HEK293T (cell line): ENCODE results near the gene PLK4.

Source experiments
- ARNT ChIP-seq: fragments of 450-650 bp; IDR thresholded peaks from 2 replicates; pipeline ENCODE4 v1.6.1; 2017; ENCODE audit warnings: mild to moderate bottlenecking
- BHLHE40 ChIP-seq: fragments of 450-650 bp; IDR thresholded peaks from 2 replicates; pipeline ENCODE4 v1.6.1; 2016; ENCODE audit warnings: mild to moderate bottlenecking, moderate library complexity, borderline replicate concordance
- FOXA1 ChIP-seq: fragments of 450-650 bp; IDR thresholded peaks from 2 replicates; pipeline ENCODE4 v1.6.1; 2016; ENCODE audit warnings: mild to moderate bottlenecking
- FOXM1 ChIP-seq: fragments of 450-650 bp; IDR thresholded peaks from 2 replicates; pipeline ENCODE4 v1.6.1; 2017; ENCODE audit warnings: mild to moderate bottlenecking, borderline replicate concordance
- HDGF ChIP-seq: fragments of 450-650 bp; IDR thresholded peaks from 2 replicates; pipeline ENCODE4 v1.6.1; 2017; ENCODE audit warnings: antibody characterized with exemption, borderline replicate concordance
- PKNOX1 ChIP-seq: fragments of 450-650 bp; IDR thresholded peaks from 2 replicates; pipeline ENCODE4 v1.6.1; 2016
- SP1 ChIP-seq: fragments of 450-650 bp; IDR thresholded peaks from 2 replicates; pipeline ENCODE4 v1.6.1; 2017
- SUZ12 ChIP-seq: fragments of 450-650 bp; IDR thresholded peaks from 2 replicates; pipeline ENCODE4 v1.6.1; 2016; ENCODE audit warnings: mild to moderate bottlenecking
- TARDBP ChIP-seq: fragments of 450-650 bp; IDR thresholded peaks from 2 replicates; pipeline ENCODE4 v1.6.1; 2016

DNA sequence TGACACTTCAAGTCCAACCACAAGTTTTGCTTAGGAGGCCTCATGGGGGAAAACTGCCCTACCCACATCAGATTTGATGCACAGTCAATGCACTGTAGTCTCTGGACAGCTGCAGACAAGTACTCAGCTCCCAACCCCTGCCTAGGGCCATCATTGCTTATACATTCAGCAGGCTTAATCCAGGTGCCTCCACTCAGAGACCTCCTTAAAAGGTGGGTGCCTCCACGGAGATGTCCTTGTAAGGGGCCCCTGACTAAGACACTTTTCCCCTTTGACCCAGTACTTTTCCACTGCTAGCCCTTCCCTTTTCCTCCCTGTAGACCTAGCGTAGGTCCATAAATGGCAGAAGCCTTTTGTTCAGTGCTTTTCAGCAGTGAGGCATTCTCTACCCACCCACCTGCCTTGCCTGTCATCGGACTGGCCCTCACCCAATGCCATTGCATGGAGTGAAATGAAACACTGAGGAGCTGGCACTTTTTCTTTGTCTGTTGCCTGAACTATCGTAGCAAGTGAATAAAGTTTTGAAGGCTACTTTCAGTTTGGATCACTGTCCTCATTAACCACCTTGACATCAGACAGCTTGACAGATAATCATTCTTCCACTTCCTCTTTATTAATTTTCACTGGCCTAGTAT, 23.8 kb upstream of the PLK4 start:
- no peak for TF ChIP-seq ARNT
- no peak for TF ChIP-seq TARDBP
- no peak for TF ChIP-seq FOXM1
- TF ChIP-seq BHLHE40, result no peak
- no peak for TF ChIP-seq SP1
- no peak for TF ChIP-seq PKNOX1
- TF ChIP-seq FOXA1, result no peak
- TF ChIP-seq HDGF, result no peak
- no peak for TF ChIP-seq SUZ12
